ENCODE measurements around the gene ONECUT3.
"Not testable (repeated sequence)": the region's sequence is repeated elsewhere in the genome, so short reads cannot be mapped to it uniquely, and the experiment has no call there.

The ONECUT3 gene

DNA sequence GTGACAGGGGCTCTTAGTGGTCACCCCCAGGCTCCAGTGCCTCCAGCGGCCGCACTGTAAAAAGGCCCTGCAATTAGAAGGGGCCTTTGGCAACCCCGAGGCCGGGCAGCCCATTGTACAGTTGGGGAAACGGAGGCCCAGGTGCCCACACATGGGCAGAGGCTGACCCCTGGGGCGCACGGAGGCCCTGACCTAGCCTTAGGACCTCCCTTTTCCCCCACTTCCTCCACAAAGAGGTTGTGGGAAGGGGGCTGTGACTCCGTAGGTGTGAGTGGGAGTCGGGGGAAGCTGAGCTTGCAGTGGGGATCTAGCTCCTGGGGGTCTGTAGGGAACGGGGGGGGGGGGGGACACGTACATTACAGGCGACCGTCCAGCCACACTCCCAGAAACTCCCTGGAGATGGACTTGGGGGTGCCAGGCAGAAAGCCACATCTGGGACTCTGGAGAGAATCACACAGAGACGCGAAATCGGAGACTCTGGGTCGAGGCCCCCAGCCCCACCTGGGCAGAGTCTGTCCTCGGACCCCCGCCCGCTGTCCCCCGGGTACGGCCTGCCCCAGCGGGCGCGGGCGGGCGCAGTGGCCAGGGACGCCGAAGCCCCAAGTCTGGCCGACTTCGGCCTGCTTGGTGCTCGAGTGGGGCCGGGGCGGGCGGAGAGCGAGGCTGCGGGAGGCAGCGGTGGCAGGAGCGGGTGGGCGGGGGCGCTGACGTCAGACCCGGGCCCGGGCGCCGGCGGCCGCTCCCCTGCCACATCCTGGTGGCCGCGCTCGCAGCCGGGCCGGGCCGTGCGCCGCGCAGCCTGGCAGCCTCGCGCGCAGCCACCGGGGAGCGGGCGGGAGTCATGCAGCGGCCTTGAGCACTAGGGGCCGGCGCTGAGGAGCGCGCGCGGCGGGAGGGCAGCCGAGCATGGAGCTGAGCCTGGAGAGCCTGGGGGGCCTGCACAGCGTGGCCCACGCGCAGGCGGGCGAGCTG is at the start of gene ONECUT3:
Gene ONECUT3, plus strand, starts transcription at position 750 of the 972 bp plus-strand sequence. Its CDS starts 157 bp downstream, at position 907.
- no peak for DNase-seq
- in situ Hi-C loops (cut with MboI; ENCODE audit: low pct_unique_long_range_greater_than_20kb, low sequenced_read_pairs) = no loop called here

DNA sequence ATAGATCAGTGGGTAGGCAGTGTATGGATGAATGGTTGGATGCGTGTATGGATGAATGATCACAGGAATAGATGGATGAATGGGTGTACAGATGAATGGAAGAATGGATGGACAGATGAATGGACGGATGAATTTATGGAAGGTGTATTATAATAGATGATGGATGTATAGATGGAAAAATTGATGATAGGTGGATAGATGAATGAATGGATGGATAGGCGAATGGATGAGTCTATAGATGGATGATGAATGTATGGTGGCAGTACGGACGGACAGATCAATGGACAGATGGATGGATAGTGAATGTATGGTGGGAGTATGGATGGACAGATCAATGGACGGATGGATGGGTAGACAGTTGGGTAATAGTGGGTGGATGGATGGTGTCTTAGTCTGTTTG is 49.0 kb upstream of the ONECUT3 start:
- DNase-seq = no peak
- in situ Hi-C loops (cut with MboI; ENCODE audit: low pct_unique_long_range_greater_than_20kb, low sequenced_read_pairs) = no loop called here

DNA sequence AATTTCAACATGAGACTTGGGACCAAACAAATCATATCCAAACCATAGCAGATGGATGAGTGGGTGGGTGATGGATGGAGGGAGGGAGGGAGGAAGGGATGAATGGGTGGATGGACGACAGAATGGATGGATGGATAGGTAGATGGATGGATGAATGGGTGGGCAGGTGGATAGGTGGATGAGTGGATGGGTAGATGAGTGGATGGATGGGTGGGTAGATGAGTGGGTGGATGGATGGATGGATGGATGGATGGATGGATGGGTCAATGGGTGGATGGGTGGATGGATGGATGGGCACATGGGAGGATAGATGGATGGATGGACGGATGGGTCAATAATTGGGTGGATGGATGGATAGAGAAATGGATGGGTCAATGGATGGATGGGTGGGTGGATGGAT is 47.9 kb upstream of the ONECUT3 start:
- DNase-seq = no peak
- in situ Hi-C loops (cut with MboI; ENCODE audit: low pct_unique_long_range_greater_than_20kb, low sequenced_read_pairs) = no loop called here

DNA sequence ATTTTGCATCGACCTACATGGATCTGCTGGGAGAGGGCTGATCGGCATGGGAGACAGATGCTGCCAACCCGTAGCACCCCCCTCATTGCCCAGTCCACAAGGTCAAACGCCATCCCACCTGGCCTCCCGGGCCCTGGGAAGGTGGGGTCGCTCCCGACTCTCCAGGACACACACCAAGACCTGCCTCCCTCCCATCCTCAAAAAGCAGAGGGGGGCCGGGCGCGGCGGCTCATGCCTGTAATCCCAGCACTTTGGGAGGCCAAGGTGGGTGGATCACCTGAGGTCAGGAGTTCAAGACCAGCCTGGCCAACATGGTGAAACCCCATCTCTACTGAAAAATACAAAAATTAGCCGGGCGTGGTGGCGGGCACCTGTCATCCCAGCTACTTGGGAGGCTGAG is 46.7 kb upstream of the ONECUT3 start:
- in situ Hi-C loops (cut with MboI; ENCODE audit: low pct_unique_long_range_greater_than_20kb, low sequenced_read_pairs); DNase-seq: not testable (repeated sequence)

DNA sequence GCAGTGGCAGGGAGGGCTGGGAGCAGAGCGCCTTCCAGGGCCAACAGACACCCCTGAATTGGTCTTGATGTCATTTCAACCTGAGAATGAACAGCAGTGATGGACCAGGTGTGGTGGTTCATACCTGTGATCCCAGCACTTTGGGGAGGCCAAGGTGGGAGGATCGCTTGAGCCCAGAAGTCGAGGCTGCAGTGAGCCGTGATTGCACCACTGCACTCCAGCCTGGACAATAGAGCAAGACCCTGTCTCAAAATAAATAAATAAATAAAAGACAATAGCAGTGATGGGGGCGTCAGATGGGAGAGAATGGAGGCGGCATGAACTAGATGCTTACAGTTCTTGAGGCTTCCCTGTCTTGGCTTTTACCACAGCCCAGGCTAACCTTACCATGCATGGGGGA is 46.1 kb upstream of the ONECUT3 start:
- in situ Hi-C loops (cut with MboI; ENCODE audit: low pct_unique_long_range_greater_than_20kb, low sequenced_read_pairs) = no loop called here
- DNase-seq = no peak

DNA sequence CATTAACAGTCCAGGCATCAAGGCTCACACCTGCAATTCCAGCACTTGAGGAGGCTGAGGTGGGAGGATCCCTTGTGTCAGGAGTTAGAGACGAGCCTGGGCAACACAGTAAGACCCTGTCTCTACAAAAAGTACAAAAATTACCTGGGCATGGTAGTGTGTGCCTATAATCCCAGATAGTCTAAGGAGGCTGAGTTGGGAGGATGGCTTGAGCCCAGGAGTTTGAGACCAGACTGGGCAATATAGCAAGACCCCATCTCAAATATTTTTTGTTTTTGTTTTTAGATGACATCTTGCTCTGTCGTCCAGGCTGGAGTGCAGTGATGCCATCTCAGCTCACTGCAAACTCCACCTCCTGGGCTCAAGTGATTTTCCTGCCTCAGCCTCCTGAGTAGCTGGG is 40.1 kb upstream of the ONECUT3 start:
- in situ Hi-C loops (cut with MboI; ENCODE audit: low pct_unique_long_range_greater_than_20kb, low sequenced_read_pairs) = no loop called here
- DNase-seq = no peak

DNA sequence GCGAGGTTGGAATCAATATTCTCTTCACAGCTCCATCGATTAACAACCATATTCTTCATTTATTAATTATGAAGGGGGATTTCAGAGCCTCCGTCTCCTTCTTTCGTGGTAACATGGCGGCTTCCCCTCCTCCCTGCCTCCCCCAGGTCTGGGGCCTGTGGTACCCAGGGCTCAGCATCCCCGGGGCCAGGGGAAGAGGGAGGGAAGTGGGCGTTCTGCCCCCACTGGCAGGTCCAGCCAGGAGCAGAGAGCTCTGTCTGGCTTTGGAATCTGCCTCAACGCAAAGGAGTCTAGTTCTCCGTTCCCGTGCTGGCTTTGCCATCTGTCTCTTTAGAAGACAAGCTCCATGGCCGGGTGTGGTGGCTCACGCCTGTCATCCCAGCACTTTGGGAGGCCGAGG is 37.8 kb upstream of the ONECUT3 start:
- in situ Hi-C loops (cut with MboI; ENCODE audit: low pct_unique_long_range_greater_than_20kb, low sequenced_read_pairs) = no loop called here
- no peak for DNase-seq

DNA sequence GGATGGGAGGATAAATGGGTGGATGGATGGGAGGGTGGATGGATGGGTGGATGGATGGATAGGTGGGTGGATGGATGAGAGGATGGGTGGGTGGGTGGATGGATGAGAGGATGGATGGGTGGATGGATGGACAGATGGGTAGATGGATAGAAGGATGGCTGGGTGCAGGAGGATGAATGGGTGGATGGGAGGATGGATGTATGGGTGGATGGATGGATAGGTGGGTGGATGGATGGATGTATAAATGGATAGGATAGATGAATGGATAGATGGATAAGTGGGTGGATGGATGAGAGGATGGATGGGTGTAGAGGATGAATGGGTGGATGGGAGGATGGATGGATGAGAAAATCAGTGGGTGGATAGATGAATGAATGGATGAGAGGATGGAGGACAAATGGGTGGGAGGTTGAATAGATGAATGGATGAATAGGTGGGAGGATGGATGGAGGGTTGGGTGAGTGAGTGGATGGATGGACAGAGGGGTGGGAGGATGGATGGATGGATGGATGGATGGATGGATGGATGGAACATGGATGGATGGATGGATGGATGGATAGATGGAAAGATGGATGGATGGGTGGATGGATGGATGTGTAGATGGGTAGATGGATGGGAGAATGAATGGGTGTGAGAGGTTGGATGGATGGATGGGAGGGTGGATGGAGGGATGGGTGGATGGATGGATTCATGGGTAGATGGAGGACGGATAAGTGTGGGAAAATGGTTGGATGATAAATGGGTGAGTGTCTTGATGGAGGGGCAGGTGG is 35.9 kb upstream of the ONECUT3 start:
- in situ Hi-C loops (cut with MboI; ENCODE audit: low pct_unique_long_range_greater_than_20kb, low sequenced_read_pairs) = no loop called here
- DNase-seq = no peak

DNA sequence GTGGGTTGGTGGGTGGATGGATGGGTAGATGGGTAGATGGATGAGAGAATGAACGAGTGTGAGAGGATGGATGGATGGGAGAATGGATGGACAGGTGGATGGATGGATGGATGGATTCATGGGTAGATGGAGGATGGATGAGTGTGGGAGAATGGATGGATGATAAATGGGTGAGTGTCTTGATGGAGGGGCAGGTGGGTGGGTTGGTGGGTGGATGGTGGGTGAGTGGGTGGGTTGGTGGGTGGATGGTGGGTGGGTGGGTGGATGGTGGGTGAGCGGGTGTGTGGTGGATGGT is 35.4 kb upstream of the ONECUT3 start:
- in situ Hi-C loops (cut with MboI; ENCODE audit: low pct_unique_long_range_greater_than_20kb, low sequenced_read_pairs) = no loop called here
- DNase-seq = no peak

DNA sequence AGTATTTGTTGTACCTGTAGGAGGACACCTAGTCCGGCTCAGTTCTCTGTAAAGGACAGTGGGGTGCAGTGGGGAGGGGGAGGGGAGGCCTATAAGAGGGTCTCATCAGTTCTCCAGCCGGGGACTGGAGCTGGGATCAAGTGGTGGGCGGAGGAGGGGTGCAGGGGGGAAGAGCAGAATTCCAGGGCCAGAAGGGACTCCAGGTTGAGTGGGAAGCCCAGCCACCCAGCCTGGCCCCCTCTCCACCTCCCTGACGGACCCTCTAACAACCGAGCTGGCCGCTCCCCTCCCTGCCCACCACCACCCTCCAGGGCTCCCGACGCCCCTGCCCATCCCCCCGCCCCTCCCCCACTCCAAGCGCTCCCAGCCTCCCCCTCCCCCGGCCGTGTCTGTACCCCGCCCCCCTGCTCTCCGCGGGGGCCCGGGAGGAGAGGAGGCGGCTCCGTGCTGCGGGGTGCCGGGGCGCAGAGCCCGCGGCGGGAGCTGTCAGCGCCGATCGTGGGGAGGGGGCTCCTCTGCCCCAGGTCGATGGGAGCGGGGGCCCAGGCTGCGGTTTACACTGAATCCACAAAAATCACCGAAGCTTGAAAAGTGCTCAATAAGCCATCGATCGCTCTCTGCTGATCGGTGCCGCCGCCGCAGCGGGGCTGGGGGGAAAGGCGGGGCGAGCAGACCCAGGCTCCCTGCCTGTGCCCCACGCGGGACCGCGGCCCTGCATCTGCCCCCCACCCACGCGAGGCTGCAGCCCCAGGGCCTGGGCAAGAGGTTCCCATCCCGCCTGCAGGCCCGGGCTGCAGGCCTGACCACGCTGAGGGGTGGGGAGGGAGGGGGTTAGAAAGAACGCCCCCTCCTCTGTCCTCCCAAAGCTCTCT is 34.6 kb upstream of the ONECUT3 start:
- in situ Hi-C loops (cut with MboI; ENCODE audit: low pct_unique_long_range_greater_than_20kb, low sequenced_read_pairs) = no loop called here
- DNase-seq = no peak

DNA sequence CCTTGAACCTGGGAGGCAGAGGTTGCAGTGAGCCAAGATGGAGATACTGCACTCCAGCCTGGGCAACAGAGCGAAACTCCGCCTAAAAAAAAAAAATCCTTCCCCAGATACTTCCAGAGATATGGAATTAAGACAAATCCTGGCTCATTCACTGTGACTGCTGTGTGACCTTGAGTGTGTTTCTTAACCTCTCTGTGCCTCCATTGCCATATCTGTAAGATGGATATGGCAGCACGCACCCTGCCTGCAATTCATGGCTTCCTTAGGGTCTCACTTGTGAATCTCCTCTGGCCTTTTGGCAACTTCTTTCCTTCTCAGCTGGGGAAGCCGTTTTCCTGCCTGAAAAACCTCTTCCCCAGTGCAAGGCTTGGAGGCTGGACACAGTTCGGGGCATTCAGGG is 33.8 kb upstream of the ONECUT3 start:
- in situ Hi-C loops (cut with MboI; ENCODE audit: low pct_unique_long_range_greater_than_20kb, low sequenced_read_pairs) = no loop called here
- DNase-seq = no peak

DNA sequence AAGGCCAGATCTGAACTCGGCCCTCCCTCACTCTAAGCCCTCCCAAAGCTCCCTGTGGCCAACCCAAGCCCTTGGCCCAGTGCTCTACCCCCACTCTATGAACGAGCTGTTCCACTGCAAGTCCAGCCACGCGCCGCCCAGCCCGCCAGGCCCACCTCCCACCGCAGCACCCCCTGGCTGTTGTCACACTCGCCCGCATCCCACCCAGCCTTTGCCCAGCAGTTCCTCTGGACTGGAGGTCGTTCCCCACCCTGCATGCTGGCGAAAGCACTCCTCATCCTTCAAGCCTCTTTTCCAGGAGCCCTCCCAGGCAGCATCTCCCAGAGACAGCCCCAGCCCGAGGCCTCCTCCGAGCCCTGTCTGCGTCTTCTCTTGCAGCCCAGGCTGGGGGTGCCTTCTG is 33.1 kb upstream of the ONECUT3 start:
- no peak for DNase-seq
- in situ Hi-C loops (cut with MboI; ENCODE audit: low pct_unique_long_range_greater_than_20kb, low sequenced_read_pairs) = no loop called here

DNA sequence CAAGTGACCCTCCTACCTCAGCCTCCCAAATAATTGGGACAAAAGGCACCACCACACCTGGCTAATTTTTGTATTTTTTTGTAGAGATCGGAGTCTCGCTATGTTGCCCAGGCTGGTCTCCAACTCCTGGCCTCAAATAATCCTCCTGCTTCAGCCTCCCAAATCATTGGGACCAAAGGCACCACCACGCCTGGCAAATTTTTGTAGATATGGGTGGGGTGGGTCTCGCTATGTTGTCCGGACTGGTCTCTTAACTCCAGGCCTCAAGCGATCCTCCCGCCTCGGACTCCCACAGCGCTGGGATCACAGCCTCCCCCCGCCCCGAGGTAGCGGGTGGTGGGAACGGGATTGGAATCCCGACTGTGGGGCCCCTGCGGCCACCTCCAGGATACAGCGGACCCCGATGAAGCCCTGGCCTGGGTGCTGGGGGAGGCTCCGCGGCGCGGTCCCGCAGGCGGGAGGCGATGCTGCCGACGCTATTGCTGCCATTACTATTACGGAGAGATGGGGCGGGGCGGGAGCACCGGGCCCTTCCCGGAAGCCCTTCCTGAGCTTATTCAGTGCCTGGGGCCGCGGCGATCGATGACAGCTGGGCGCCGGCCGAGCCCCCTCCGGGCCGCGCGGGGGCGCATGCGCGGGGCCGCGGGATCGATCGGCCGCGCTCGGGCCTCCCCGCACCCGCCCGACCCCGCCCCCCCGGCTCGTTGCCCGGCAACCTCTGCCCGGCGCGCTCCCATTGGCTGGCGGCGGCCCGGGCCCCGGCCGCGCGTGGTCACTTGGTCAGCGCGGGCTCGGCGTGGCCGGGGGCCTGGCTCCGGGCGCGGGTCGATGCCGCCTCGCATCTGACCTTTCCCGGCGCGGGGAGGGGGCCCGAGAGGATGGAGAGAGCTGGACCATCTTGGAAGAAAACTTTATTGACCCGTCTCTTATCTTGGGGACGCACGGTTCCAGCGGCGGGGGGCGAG is 27.9 kb upstream of the ONECUT3 start:
- peak; percentile 13 for DNase-seq
- in situ Hi-C loops (cut with MboI; ENCODE audit: low pct_unique_long_range_greater_than_20kb, low sequenced_read_pairs) = no loop called here

DNA sequence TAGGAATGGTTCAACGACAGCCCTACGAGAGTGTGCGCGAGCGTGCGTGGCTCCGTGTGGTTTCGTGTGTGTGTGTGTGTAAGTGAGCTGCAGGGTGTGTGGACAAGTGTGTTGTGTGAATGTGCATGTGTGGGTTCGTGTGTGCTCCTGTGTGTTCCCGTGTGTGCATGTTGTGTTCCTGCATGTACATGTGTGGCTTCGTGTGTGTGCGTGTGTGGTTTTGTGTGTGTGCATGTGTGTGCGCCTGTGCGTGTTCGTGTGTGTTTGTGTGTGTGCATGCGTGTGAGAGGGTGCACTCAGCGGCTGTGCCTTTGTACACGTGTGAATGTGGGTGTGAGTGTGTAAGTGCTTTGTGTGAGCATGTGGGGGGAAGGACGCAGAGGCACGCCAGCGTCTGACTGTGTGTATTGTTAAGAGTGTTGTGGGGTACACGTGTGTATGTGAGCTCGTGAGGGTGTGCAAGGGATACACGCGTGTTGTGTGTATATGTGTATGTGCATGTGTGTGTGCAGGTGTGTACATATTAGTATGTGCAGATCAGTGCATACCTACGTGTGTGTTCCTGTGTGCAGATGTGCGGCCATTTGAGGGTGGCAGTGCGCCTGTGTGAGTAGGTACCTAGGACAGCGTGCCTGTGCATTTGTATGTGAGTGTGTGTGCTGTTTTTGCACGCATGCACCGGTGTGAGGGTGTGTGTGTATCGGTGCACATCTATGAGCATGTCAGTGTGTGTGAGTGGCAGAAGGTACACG is 24.3 kb upstream of the ONECUT3 start:
- in situ Hi-C loops (cut with MboI; ENCODE audit: low pct_unique_long_range_greater_than_20kb, low sequenced_read_pairs) = no loop called here
- DNase-seq = no peak

DNA sequence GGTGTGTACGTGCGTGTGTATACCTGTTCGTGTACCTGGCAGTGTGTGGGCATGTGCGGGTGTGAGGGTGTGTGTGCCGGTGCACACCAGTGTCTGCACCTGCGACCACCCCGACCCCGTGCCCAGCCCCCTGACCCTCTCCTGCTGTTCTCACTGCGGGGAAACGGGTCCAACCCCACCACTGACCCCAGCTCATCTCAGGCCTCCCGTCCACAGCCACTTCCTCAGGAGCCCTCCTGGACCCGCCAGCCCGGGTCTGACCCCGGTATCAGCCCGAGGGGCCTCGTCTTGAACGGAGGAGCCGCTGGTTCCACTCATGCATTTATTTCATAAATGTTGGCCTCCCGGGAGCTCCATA is 23.8 kb upstream of the ONECUT3 start:
- DNase-seq = no peak
- in situ Hi-C loops (cut with MboI; ENCODE audit: low pct_unique_long_range_greater_than_20kb, low sequenced_read_pairs) = no loop called here

DNA sequence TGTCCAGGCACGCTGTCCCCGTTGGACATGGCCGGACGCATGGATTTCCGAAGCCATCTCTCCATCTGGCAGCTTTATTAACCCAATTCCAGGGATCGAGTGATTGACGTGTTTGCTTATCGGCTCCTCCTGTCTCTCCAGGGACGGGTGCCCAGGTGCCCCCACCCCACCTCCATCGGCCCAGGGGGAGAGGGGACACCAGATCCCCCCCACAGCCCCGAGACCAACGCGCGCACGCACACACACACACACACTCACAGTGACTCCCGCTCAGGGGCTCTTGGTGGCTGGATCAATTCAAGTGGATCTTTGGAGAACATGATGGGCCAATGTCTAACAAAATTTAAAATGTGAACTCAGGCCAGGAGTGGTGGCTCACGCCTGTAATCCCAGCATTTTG is 23.1 kb upstream of the ONECUT3 start:
- no peak for DNase-seq
- in situ Hi-C loops (cut with MboI; ENCODE audit: low pct_unique_long_range_greater_than_20kb, low sequenced_read_pairs) = no loop called here

DNA sequence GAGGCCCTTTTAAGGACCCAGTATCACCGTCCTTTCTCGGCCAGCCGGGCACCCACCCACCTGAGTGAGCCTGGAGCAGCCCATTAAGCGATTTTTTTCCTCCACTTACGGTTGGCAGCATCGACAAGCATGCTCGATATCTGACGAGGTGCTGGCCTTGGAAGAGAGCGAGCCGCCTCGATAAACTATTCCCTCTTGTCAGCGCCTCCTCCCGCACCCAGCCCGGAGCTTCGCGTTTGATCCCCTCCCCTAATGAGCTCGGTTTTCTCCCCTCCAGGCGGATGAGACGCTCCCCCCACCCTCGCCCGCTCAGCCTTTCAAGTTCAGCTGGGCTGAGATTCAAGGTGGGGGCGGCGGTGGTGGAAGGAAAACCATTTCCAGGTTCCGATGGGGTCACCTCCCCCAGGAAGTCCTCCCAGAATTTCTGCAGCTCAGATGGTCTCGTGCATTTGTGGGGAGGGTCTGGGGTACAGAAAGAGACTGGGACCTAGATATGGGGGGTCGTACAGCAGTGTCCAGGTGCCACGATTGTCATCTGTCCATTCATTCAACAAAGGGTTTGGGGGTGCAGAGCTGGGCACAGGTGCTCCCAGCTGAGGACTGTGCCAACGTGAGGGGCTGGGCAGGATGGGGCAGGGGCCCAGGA is 18.9 kb upstream of the ONECUT3 start:
- DNase-seq = no peak
- in situ Hi-C loops (cut with MboI; ENCODE audit: low pct_unique_long_range_greater_than_20kb, low sequenced_read_pairs) = no loop called here

DNA sequence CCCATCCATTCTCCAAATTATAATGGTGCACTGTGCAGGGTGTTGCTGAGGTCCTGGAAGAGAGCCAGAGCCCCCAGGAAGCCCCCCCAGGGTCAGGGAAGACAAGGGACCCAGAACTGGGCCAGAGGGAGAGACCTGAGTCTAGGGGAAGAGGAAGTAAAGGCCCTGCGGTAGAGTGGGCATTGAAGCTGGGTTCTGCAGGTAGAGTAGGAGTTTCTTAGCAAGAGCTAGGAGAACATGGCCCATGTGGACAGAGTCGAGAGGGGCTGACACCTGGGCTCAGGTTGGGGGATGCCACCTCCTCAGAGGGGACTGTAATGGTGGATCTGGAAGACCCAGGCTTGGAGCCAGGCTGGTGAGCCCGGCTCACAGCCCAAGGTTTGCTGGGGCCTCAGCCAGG is 17.0 kb upstream of the ONECUT3 start:
- in situ Hi-C loops (cut with MboI; ENCODE audit: low pct_unique_long_range_greater_than_20kb, low sequenced_read_pairs) = no loop called here
- no peak for DNase-seq
